Measurements from ENCODE around the gene MANBA. TPM values are rescaled to one million over a fixed set of nuclear protein-coding genes. Genes with fewer than 3 reads are reported as not detected.

The MANBA gene
- polyA plus RNA-seq, 3 donors: 80.8 to 94.4 (median 88.7) TPM

GRCh38 chr4:102584091-102584490, 176.7 kb downstream of the MANBA start:
- Mint-ChIP-seq H3K27ac (no peak overlapping the region), H3K4me3 (no peak overlapping the region), H3K4me1 (no peaks in the 10 kb centered on the region), H3K36me3 (peaks cover 85 to 91% of the 10 kb centered on the region in 2 donors), H3K27me3 (ENCODE audit: low read depth in 3 of 3) (no peaks in the 10 kb centered on the region), H3K9me3 (no peaks in the 10 kb centered on the region)
- Histone ChIP-seq H3K9me3 (replicated peaks in 1 of 2; ENCODE audit: control insufficient read depth in 1 of 2, insufficient read depth in 1 of 2, low read length in 2 of 2) (no peaks in the 10 kb centered on the region), H3K9ac (ENCODE audit: insufficient read depth, low read length, poor library complexity, severe bottlenecking) (no peak overlapping the region), H3K4me2 (replicated peaks; ENCODE audit: extremely low read depth, low read length, poor library complexity, severe bottlenecking) (no peak overlapping the region), H3K27me3 (ENCODE audit: control insufficient read depth in 2 of 2, insufficient read depth in 2 of 2, low read length in 2 of 2) (no peaks in the 10 kb centered on the region), H4K20me1 (ENCODE audit: insufficient read depth, low read length) (peaks cover 17% of the 10 kb centered on the region), H3K27ac (ENCODE audit: low read depth in 1 of 2, low read length in 2 of 2) (no peak overlapping the region), H3K36me3 (replicated peaks in 1 of 2; ENCODE audit: control insufficient read depth in 1 of 2, insufficient read depth in 2 of 2, low read length in 2 of 2) (peaks cover 88 to 100% of the 10 kb centered on the region in 2 donors), H3K4me1 (ENCODE audit: control insufficient read depth in 1 of 2, insufficient read depth in 2 of 2, low read length in 2 of 2) (no peaks in the 10 kb centered on the region), H2AFZ (ENCODE audit: insufficient read depth, low read depth, low read length, poor library complexity, severe bottlenecking) (no peak overlapping the region), H3K79me2 (ENCODE audit: insufficient read depth, low read length) (no peaks in the 10 kb centered on the region), H3K4me3 (replicated peaks in 1 of 3; ENCODE audit: low read depth in 2 of 3, low read length in 3 of 3) (no peak overlapping the region)
- DNase-seq: no peak
- WGBS (ENCODE audit: insufficient coverage): no CpG with 5 or more reads among the region's 1 CpG
- intact Hi-C loops (cut with micrococcal nuclease): no loop called here
- no peak for TF ChIP-seq CTCF (IDR thresholded peaks at IDR 0.05)

Small RNAs within 50 kb of the gene (small RNA-seq; reads per million reads assigned to genes)
- gene AC018797.1 (ENCODE audit: insufficient read length, low read depth): not detected

Other genes starting within 250 kb of the MANBA start
- 100 to 1,000 TPM; 340 to 499 (median 457) TPM for gene UBE2D3, start 66.6 kb upstream of the MANBA start, polyA plus RNA-seq
- 10 to 100 TPM in 2 of 3 donors, 1 to 10 TPM in 1; 4.5 to 30.2 (median 29.1) TPM for gene CISD2, start 108.0 kb upstream of the MANBA start, polyA plus RNA-seq